Endothelial cell of umbilical vein (primary cell): Measurements from ENCODE around the gene CLEC7A. TPM values are rescaled to one million over a fixed set of nuclear protein-coding genes. Genes with fewer than 3 reads are reported as not detected.

Experiments used
- BruUV-seq: library from RNA; stranded (reverse); fragments of 400-500 nt; replicated peaks from 2 replicates; lab custom pipeline; 2021; lab: Mats Ljungman, UMichigan
- CTCF ChIA-PET: fragments of 300-600, 350-600 bp; sonication (Branson Sonifier 250); formaldehyde crosslinking; loops from one replicate; lab custom pipeline; 2021; ENCODE audit warnings: antibody characterized with exemption, inconsistent platforms; lab: Charles Lee
- POLR2A ChIA-PET: fragments of 300-600, 350-600 bp; sonication (Branson Sonifier 250); formaldehyde crosslinking; loops from one replicate; lab custom pipeline; 2021; ENCODE audit warnings: antibody characterized with exemption, inconsistent platforms; lab: Charles Lee
- DNase-seq: peaks from one replicate; pipeline ENCODE4 v3.0.0-alpha.2; 2011; ENCODE audit warnings: low read depth, low spot score
- FAIRE-seq: peaks from 2 replicates; lab custom pipeline; 2011; peaks lifted over from hg19 to GRCh38; lab: Jason Lieb, UNC
- H2AFZ ChIP-seq: 2 replicates; pipeline ENCODE4 v1.6.0; 2012; ENCODE audit warnings: low read depth, low read length, control low read depth, inconsistent platforms
- H3K27ac ChIP-seq: 2 replicates; pipeline ENCODE4 v1.5.1; 2011; ENCODE audit warnings: low read depth, mild to moderate bottlenecking, control low read depth, low read length, moderate library complexity; ENCODE audit not compliant: insufficient read depth
- H3K27me3 ChIP-seq, 2 experiments: 2 replicates each; pipeline versions ENCODE4 v1.6.0 to v1.6.1; 2011; ENCODE audit warnings: low read length in 2 of 2, mixed read lengths in 1 of 2; ENCODE audit not compliant: control insufficient read depth in 2 of 2, insufficient read depth in 2 of 2
- H3K36me3 ChIP-seq, 2 experiments: 2 replicates in 1 of 2; 3 replicates in 1 of 2; pipeline ENCODE4 v1.5.1; 2011; ENCODE audit warnings: low read length in 2 of 2, mild to moderate bottlenecking in 1 of 2, moderate library complexity in 1 of 2; ENCODE audit not compliant: control insufficient read depth in 2 of 2, insufficient read depth in 2 of 2; ENCODE audit errors: extremely low read depth in 1 of 2
- H3K4me1 ChIP-seq: 3 replicates; pipeline ENCODE4 v1.5.1; 2011; ENCODE audit warnings: mild to moderate bottlenecking, low read length; ENCODE audit not compliant: control insufficient read depth, insufficient read depth; ENCODE audit errors: extremely low read depth
- H3K4me2 ChIP-seq: 2 replicates; pipeline ENCODE4 v1.6.1; 2011; ENCODE audit warnings: low read length, control low read depth, mixed read lengths; ENCODE audit not compliant: insufficient read depth
- H3K4me3 ChIP-seq, 3 experiments: fragments of 200-600 bp in 1 of 3; sonication (generic), shearing (Covaris generic) in 1 of 3; replicated peaks in 1 of 3; 2 replicates each; pipeline ENCODE4 v1.5.1; 2011 to 2016; ENCODE audit warnings: control low read depth in 3 of 3, low read length in 3 of 3, mild to moderate bottlenecking in 2 of 3, inconsistent platforms in 1 of 3, low read depth in 1 of 3, moderate library complexity in 1 of 3; ENCODE audit not compliant: insufficient read depth in 1 of 3
- H3K79me2 ChIP-seq: 2 replicates; pipeline ENCODE4 v1.6.0; 2012; ENCODE audit warnings: low read length, inconsistent platforms; ENCODE audit not compliant: control insufficient read depth, insufficient read depth
- H3K9ac ChIP-seq: replicated peaks from 2 replicates; pipeline ENCODE3; 2011; ENCODE audit warnings: low read length, control low read depth; ENCODE audit not compliant: insufficient read depth; ENCODE audit errors: extremely low read depth
- H3K9me1 ChIP-seq: replicated peaks from 3 replicates; pipeline ENCODE4 v1.6.0; 2011; ENCODE audit warnings: mild to moderate bottlenecking, low read length; ENCODE audit not compliant: control insufficient read depth, insufficient read depth; ENCODE audit errors: extremely low read depth
- H3K9me3 ChIP-seq: replicated peaks from 2 replicates; pipeline ENCODE4 v1.5.1; 2012; ENCODE audit warnings: low read length, inconsistent platforms; ENCODE audit not compliant: control insufficient read depth, insufficient read depth
- H4K20me1 ChIP-seq: replicated peaks from 2 replicates; pipeline ENCODE3; 2011; ENCODE audit warnings: mild to moderate bottlenecking, low read length; ENCODE audit not compliant: control insufficient read depth, insufficient read depth; ENCODE audit errors: extremely low read depth
- CTCF ChIP-seq, 2 donors: IDR thresholded peaks; 1 replicate in 1 of 2; 2 replicates in 1 of 2; pipeline ENCODE4 v1.5.1; 2011; ENCODE audit warnings: low read length in 2 of 2, mild to moderate bottlenecking in 2 of 2, moderate library complexity in 2 of 2, control low read depth in 1 of 2, inconsistent platforms in 1 of 2, low read depth in 1 of 2; ENCODE audit not compliant: insufficient read depth in 1 of 2; ENCODE audit errors: extremely low read depth in 1 of 2
- EZH2 ChIP-seq: IDR thresholded peaks from 2 replicates; pipeline ENCODE4 v1.6.1; 2012; ENCODE audit warnings: borderline replicate concordance, low read depth, mild to moderate bottlenecking, moderate library complexity, low read length, inconsistent platforms; ENCODE audit not compliant: severe bottlenecking
- FOS ChIP-seq: IDR thresholded peaks from 2 replicates; pipeline ENCODE4 v1.6.1; 2011; ENCODE audit warnings: mild to moderate bottlenecking, low read length, moderate library complexity, borderline replicate concordance; ENCODE audit not compliant: insufficient read depth
- GATA2 ChIP-seq: IDR thresholded peaks from 2 replicates; pipeline ENCODE4 v1.7.0; 2011; ENCODE audit warnings: low read depth, mild to moderate bottlenecking, moderate library complexity, mixed read lengths, low read length; ENCODE audit not compliant: insufficient read length, insufficient read depth
- JUN ChIP-seq: IDR thresholded peaks from 2 replicates; pipeline ENCODE4 v1.6.1; 2011; ENCODE audit warnings: borderline replicate concordance, low read depth; ENCODE audit not compliant: insufficient read length, insufficient read depth
- MYC ChIP-seq: IDR thresholded peaks from one replicate; pipeline ENCODE4 v1.6.1; 2011; ENCODE audit warnings: mild to moderate bottlenecking, low read depth, low read length
- POLR2A ChIP-seq: IDR thresholded peaks from 2 replicates; pipeline ENCODE4 v1.6.1; 2012; ENCODE audit warnings: low read depth, mild to moderate bottlenecking, control low read depth, low read length
- POLR2AphosphoS5 ChIP-seq: IDR thresholded peaks from 2 replicates; pipeline ENCODE4 v1.6.1; 2012; ENCODE audit warnings: low read depth, mild to moderate bottlenecking, control low read depth, low read length, moderate library complexity; ENCODE audit not compliant: insufficient read depth
- dilution Hi-C: fragments of 300-500 bp; cut with MboI; formaldehyde crosslinking; loops from one replicate; pipeline ENCODE4 v1.15.0; 2019; ENCODE audit warnings: low sequenced_read_pairs; ENCODE audit not compliant: extremely low pct_ligation_motif_present
- intact Hi-C: fragments of 100-400 bp; cut with micrococcal nuclease; formaldehyde crosslinking; loops from one replicate; pipeline ENCODE4 v1.10.0; 2022
- polyA plus RNA-seq, 4 experiments: library from polyadenylated mRNA; depleted of rRNA in 3 of 4; stranded (reverse) in 3 of 4; unstranded in 1 of 4; fragments of >200 nt; gene quantifications; 2 replicates each; pipeline versions ENCODE4 v1.2.1 to v1.2.3, GENCODE V29; 2011 to 2012; ENCODE audit warnings: missing spikeins in 1 of 4
- total RNA-seq: library from RNA; stranded (reverse); gene quantifications from 2 replicates; pipeline ENCODE4 v1.2.3, GENCODE V29; 2021
- TF ChIP-seq, protein P1 (sequence below): IDR thresholded peaks from 2 replicates; pipeline ENCODE4 v1.6.1; 2011; ENCODE audit not compliant: insufficient read depth, insufficient read length

The CLEC7A gene
- total and polyA plus RNA-seq, 2 donors (not counting 3 experiments of a cell fraction or from before 2014, with no cell fraction given) = not detected

- Histone ChIP-seq H3K9ac (no peak overlapping the region), H3K27me3 (no peaks in the 10 kb centered on the region), H3K9me1 (no peaks in the 10 kb centered on the region), H3K9me3 (no peaks in the 10 kb centered on the region), H3K36me3 (no peaks in the 10 kb centered on the region), H3K4me3 (no peak overlapping the region), H3K79me2 (peaks cover 14% of the 10 kb centered on the region), H3K27ac (no peak overlapping the region), H2AFZ (no peak overlapping the region), H4K20me1 (no peaks in the 10 kb centered on the region), H3K4me1 (no peaks in the 10 kb centered on the region), H3K4me2 (no peak overlapping the region)
- POLR2A ChIA-PET = no interaction called here
- CTCF ChIA-PET = no interaction called here
- TF ChIP-seq POLR2AphosphoS5 = no peak
- TF ChIP-seq FOS = no peak
- TF ChIP-seq MYC = no peak
- no peak for TF ChIP-seq POLR2A
- no peak for TF ChIP-seq CTCF (IDR thresholded peaks at IDR 0.05; ENCODE audit: extremely low read depth in 1 of 2, insufficient read depth in 1 of 2, low read depth in 1 of 2, low read length in 2 of 2)
- TF ChIP-seq, protein P1, sequence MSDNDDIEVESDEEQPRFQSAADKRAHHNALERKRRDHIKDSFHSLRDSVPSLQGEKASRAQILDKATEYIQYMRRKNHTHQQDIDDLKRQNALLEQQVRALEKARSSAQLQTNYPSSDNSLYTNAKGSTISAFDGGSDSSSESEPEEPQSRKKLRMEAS = no peak
- TF ChIP-seq GATA2 = no peak
- TF ChIP-seq EZH2 = no peak
- no peak for TF ChIP-seq JUN
- DNase-seq (no peak), FAIRE-seq (no peak)
- dilution Hi-C loops = no loop called here
- intact Hi-C loops = no loop called here
- no TSS peak for BruUV-seq
Measured at GRCh38 chr12:10086387-10086786, 43.6 kb downstream of the CLEC7A start.
